Ishikawa (cell line): ENCODE data around the gene GET4.

ENCODE experiments used
- CEBPB ChIP-seq: IDR thresholded peaks from 2 replicates; pipeline ENCODE4 v1.6.1; 2012
- CREB1 ChIP-seq: IDR thresholded peaks from 2 replicates; pipeline ENCODE4 v1.6.1; 2012; ENCODE audit warnings: low read depth
- EGR1 ChIP-seq: IDR thresholded peaks from 2 replicates; pipeline ENCODE4 v1.6.1; 2012
- EP300 ChIP-seq: IDR thresholded peaks from 2 replicates; pipeline ENCODE4 v1.6.1; 2012; ENCODE audit warnings: borderline replicate concordance
- NFIC ChIP-seq: IDR thresholded peaks from 2 replicates; pipeline ENCODE4 v1.6.1; 2012
- RAD21 ChIP-seq: IDR thresholded peaks from 2 replicates; pipeline ENCODE4 v1.6.1; 2012; ENCODE audit warnings: low read depth
- TAF1 ChIP-seq: IDR thresholded peaks from 2 replicates; pipeline ENCODE4 v1.6.1; 2012; ENCODE audit warnings: low read depth, mild to moderate bottlenecking
- TCF12 ChIP-seq: IDR thresholded peaks from 2 replicates; pipeline ENCODE4 v1.6.1; 2012; ENCODE audit warnings: low read depth
- TEAD4 ChIP-seq: IDR thresholded peaks from 2 replicates; pipeline ENCODE4 v1.6.1; 2012
- YY1 ChIP-seq: IDR thresholded peaks from 2 replicates; pipeline ENCODE4 v1.6.1; 2012; ENCODE audit warnings: low read depth
- TF ChIP-seq, protein P1 (sequence below): IDR thresholded peaks from 2 replicates; pipeline ENCODE4 v1.6.1; 2012; ENCODE audit warnings: low read depth, mild to moderate bottlenecking
- TF ChIP-seq, protein P2 (sequence below): IDR thresholded peaks from 2 replicates; pipeline ENCODE4 v1.6.1; 2012
- TF ChIP-seq, protein P3 (sequence below): IDR thresholded peaks from 2 replicates; pipeline ENCODE4 v1.6.1; 2012

DNA sequence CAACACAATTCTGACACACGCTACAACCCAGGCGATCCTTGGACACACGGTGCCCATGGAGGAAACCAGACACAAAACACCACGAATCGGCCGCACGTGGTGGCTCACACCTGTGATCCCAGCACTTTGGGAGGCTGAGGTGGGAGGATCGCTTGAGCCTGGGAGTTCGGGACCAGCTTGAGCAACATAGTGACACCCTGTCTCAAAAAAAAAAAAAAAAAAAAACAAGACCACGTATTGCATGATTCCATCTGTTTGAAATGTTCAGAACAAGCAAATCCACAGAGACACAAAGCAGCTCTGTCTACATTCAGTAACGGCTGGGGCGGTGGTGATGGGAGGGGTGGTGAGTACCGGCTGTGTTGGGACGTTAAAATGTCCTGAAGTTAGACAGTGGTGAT is 53.0 kb downstream of the GET4 start:
- TF ChIP-seq, protein P1, sequence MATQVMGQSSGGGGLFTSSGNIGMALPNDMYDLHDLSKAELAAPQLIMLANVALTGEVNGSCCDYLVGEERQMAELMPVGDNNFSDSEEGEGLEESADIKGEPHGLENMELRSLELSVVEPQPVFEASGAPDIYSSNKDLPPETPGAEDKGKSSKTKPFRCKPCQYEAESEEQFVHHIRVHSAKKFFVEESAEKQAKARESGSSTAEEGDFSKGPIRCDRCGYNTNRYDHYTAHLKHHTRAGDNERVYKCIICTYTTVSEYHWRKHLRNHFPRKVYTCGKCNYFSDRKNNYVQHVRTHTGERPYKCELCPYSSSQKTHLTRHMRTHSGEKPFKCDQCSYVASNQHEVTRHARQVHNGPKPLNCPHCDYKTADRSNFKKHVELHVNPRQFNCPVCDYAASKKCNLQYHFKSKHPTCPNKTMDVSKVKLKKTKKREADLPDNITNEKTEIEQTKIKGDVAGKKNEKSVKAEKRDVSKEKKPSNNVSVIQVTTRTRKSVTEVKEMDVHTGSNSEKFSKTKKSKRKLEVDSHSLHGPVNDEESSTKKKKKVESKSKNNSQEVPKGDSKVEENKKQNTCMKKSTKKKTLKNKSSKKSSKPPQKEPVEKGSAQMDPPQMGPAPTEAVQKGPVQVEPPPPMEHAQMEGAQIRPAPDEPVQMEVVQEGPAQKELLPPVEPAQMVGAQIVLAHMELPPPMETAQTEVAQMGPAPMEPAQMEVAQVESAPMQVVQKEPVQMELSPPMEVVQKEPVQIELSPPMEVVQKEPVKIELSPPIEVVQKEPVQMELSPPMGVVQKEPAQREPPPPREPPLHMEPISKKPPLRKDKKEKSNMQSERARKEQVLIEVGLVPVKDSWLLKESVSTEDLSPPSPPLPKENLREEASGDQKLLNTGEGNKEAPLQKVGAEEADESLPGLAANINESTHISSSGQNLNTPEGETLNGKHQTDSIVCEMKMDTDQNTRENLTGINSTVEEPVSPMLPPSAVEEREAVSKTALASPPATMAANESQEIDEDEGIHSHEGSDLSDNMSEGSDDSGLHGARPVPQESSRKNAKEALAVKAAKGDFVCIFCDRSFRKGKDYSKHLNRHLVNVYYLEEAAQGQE, result no peak
- no peak for TF ChIP-seq EP300
- no peak for TF ChIP-seq RAD21
- TF ChIP-seq, protein P2, sequence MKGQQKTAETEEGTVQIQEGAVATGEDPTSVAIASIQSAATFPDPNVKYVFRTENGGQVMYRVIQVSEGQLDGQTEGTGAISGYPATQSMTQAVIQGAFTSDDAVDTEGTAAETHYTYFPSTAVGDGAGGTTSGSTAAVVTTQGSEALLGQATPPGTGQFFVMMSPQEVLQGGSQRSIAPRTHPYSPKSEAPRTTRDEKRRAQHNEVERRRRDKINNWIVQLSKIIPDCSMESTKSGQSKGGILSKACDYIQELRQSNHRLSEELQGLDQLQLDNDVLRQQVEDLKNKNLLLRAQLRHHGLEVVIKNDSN, result no peak
- TF ChIP-seq CEBPB, result no peak
- no peak for TF ChIP-seq CREB1
- TF ChIP-seq, protein P3, sequence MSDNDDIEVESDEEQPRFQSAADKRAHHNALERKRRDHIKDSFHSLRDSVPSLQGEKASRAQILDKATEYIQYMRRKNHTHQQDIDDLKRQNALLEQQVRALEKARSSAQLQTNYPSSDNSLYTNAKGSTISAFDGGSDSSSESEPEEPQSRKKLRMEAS, result no peak
- TF ChIP-seq TCF12, result no peak
- TF ChIP-seq NFIC, result no peak
- TF ChIP-seq EGR1, result no peak
- no peak for TF ChIP-seq YY1
- no peak for TF ChIP-seq TAF1
- TF ChIP-seq TEAD4, result no peak
